Measurements from ENCODE around the gene NRDE2.

The NRDE2 gene, protein sequence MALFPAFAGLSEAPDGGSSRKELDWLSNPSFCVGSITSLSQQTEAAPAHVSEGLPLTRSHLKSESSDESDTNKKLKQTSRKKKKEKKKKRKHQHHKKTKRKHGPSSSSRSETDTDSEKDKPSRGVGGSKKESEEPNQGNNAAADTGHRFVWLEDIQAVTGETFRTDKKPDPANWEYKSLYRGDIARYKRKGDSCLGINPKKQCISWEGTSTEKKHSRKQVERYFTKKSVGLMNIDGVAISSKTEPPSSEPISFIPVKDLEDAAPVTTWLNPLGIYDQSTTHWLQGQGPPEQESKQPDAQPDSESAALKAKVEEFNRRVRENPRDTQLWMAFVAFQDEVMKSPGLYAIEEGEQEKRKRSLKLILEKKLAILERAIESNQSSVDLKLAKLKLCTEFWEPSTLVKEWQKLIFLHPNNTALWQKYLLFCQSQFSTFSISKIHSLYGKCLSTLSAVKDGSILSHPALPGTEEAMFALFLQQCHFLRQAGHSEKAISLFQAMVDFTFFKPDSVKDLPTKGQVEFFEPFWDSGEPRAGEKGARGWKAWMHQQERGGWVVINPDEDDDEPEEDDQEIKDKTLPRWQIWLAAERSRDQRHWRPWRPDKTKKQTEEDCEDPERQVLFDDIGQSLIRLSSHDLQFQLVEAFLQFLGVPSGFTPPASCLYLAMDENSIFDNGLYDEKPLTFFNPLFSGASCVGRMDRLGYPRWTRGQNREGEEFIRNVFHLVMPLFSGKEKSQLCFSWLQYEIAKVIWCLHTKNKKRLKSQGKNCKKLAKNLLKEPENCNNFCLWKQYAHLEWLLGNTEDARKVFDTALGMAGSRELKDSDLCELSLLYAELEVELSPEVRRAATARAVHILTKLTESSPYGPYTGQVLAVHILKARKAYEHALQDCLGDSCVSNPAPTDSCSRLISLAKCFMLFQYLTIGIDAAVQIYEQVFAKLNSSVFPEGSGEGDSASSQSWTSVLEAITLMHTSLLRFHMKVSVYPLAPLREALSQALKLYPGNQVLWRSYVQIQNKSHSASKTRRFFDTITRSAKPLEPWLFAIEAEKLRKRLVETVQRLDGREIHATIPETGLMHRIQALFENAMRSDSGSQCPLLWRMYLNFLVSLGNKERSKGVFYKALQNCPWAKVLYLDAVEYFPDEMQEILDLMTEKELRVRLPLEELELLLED

DNA sequence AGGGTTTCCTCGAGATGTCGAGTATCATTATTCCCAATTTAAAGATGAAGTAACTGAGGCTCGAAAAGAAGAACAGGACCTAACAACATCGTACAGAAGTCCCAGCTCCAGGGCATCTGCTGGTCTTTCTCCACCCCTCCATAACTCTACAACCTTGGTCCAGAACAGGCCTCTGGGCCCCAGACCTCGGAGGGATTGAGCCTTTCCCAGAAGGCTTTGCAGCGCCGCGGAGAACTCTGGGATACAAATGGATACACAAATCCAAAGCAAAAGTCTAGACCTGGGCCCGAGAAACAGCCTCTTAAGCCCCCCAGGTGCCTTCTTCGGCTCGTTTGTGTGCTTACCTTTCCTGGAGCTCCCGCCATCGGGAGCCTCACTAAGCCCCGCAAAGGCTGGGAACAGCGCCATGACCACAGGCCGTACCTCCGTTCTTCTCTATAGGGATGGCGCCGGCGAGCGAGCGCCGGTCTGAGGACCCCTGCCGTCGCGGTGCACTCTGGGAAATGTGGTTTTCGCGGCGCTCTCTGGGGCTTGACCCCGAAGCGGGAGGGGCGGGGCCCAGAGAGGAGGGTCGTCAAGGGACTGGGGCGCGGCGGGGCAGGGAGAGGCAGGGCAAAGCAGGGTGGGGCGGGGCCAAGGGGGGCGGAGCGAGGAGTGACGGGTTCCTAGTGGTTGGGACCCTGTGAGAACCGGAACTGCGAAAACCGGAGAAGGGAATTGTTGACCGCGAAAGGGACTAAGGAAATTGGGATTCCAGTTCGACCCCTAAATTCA, at the start of gene NRDE2:
NRDE2 (minus strand) TSS at position 445 of the 774 bp plus-strand sequence; CDS start at position 408, 37 bp downstream.
- peak; percentile 95 for DNase-seq

DNA sequence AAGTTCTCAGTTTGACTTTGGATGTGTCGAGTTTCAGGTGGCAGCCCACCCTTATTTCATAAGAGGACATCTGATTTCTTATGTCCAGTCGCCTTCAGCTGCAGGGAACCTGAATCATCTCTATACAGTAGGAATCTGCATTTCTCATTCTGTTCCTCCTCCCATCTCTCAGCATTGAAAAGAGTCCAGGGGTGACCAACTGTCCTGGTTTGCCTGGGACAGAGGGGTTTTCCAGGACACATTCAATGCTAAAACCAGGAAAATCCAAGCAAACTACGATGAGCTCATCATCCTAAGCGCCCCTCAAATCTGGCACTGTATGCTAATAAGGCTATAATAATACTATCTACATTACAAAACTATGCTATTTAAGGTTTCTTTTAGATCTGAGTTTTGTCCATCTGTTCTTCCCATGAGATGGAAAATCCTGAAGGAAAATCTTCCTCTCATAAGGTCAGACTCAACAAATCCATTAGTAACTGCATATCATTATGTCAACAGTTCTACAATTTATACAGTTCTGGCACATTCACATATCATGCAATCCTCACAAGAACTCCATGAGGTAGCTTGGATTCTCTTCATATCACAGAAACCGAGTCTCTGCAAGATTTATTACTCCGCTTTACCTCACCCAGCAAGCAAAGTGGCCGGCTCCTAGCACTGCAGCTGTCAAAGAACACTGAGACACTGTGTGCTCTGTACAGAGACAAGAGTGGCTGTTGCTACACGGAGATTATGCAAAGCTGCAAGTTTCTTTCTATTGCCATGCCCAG, 49.5 kb upstream of the NRDE2 start:
- no peak for DNase-seq

DNA sequence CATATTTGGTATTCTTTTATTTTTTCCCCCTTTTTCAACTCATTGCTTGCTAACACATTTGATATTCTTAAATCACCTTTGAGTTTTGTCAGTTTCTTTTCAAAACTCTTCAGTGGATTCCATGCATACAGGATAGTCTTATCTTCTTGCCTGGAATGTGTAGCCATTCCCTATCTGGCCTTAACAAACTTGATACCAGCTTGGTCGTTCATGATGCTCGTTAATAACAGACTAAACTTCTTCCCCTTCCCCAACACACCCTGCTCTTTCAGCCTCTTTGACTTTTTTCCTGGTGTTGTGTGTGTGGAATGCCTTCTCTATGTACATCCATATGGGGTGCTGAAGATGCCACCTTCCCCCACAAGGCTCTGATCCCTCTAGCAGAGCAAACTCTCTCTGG, 47.4 kb upstream of the NRDE2 start:
- DNase-seq = no peak

DNA sequence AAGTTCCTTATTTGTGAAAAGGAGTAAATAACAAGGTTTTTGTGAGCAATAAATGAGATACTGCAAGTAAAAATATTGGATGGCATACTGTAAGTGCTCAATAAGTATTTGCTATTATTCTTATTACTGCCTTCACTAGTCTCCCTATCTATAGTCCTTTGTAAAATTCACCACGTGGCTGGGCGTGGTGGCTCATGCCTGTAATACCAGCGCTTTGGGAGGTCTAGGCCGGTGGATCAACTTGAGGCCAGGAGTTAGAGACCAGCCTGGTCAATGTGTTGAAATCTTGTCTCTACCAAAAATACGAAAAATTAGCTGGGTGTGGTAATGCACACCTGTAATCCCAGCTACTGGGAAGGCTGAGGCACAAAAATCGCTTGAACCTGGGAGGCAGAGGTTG, 46.5 kb upstream of the NRDE2 start:
- DNase-seq = no peak

DNA sequence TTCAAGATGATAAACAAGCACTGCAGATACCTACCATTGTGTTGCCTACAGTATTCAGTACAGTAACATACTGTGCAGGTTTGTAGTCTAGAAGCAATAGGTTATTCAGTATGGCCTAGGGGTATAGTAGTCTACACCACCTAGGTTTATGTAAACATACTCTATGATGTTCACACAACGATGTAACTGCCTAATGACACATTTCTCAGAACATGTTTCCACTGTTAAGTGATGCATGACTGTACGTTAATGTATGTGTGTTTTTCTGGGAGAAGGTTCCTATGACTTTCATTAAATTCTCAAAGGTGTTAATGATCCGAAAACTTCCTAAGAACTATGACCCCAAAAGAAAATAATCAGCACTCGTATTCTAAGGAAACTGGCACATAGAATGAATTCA, 44.2 kb upstream of the NRDE2 start:
- no peak for DNase-seq

DNA sequence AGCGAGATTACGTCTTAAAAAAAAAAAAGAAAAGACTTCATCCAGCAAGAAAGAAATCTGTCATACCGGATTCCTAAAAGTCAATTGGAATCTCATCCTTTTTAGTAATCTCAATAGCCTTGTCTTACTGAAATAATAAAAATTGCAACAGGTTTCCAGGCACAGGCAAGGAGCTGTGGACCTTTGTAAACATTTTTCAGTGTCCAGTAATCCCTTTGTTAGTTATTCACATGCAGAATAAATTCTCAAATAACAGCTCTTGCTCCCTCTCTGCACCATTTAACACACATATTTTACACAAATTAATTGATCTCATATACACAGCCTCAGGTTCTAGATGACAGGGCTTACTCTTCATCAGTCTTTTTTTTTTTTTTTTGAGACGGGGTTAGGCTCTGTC, 43.1 kb upstream of the NRDE2 start:
- no peak for DNase-seq

DNA sequence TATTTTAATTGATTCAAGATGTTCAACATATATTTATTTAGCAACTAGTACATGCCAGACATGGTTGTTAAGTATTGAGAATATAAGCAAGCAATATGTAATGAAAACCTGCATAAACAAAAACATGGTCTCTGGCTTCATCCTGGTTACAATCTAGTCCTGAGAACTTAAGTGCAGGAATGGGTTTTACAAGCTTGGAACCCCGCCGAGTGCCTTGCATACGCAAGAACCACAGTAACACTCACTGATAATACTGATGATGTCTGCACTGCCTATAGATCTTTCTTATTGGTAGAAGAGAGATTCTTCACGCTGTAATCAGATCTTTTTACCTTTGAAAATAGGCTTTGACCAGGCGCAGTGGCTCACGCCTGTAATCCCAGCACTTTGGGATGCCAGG, 42.1 kb upstream of the NRDE2 start:
- DNase-seq = no peak

DNA sequence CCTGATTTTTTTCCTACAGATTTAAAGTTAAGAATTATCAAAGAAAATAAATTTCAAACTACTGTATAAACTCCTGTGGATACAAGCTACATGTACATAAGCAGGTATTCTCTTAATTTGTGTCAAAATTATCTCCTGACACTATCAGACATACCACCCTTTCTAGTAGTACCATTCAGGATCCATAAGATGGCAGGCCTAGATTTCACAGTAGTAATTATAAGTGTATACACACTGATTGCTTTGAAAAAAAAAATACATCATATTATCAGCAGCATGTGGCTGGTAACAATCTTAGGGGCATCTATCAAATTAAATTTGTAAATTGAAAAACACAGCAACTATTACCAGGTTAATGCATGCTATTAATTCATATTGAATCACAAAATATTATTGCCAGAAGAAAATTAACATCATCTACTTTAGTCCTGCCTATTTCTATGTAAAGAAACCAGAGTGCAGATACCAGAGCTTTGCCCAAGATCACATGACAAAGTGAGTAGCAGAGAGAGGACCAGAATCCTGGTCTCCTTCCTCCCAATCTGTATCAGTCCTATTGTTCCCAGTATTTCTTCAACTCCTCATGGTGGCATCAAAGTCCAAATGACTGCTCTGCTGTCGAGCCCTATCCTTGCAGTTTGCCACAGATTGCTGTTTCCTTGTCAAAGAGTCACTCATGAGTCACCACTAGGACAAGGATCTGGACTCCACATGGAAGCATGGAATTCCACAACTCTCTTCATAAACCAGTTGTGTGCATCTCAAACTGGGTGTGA, 37.4 kb upstream of the NRDE2 start:
- peak; percentile 51 for DNase-seq

DNA sequence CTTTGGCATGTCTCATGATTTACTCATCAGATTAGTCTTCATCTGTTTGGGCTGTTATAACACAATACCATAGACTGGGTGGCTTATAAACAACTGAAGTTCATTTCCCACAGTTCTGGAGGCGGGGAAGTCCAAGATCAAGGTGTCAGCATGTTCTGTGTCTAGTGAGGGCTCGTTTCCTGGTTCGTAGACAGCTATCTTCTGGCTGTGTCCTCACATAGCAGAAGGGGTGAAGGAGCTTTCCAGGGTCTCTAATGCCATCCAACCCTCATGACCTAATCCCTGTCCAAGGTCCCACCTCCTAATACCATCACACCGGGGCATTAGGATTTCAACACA, 30.8 kb upstream of the NRDE2 start:
- no peak for DNase-seq

DNA sequence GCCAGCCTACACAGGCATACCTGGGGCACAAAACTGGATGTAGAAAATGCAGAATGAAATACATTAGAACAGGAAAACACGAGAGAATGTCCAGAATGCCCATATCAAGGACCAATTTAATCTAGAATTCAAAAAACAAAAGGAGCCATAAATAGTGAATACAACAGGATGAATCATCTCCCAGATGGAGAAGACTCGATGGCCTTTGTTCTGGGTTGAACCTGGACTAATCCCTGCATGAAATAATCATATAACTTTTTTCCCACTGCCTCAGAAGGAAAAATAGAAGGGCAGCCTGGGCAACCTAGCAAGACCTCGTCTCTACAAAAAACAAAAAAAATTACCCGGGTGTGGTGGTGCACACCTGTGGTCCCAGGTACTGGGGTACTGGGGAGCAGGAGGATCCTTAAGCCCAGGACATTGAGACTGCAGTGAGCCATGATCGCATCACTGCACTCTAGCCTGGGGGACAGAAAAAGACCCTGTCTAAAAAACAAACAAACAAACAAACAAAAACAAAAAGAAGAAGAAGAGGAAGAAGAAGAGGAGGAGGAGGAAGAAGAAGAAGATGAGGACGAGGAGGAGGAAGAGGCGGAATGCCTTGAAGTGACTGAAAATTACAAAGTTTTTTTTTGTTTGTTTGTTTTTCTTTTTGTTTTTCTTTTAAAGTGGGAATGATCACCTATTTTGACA, 30.3 kb upstream of the NRDE2 start:
- no peak for DNase-seq

DNA sequence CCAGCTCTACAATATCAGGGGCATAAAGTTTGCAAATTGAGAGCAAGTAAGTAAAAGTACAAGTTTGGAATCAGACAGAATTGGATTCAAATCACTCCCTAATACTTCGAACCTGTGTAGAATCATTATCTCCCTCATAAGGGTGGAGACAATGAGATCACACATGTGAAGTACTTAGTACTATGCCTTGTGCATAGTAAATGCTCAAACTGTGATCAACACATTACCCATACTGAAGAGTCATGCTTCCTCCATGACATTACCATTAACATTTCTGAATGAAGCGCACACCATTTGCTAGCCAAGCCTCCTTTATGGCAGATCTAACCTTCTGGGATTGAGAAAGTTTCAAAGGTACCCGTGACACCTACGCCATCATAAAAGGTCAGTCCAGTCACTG, 26.6 kb upstream of the NRDE2 start:
- DNase-seq = no peak

DNA sequence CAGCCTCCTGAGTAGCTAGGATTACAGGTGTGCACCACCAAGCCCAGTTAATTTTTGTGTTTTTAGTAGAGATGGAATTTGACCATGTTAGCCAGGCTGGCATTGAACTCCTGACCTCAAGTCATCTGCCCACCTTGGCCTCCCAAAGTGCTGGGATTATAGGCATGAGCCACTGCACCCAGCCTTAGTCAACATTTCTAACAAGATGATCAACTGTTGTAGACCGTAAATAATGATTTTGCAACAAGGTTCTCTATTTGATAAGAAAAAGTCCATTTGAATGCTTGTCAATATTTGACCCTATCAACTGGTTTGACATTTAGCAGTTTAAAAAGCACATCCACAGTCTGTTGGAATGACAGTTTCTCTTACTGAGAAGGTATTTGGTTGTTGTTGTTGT, 25.2 kb upstream of the NRDE2 start:
- no peak for DNase-seq

DNA sequence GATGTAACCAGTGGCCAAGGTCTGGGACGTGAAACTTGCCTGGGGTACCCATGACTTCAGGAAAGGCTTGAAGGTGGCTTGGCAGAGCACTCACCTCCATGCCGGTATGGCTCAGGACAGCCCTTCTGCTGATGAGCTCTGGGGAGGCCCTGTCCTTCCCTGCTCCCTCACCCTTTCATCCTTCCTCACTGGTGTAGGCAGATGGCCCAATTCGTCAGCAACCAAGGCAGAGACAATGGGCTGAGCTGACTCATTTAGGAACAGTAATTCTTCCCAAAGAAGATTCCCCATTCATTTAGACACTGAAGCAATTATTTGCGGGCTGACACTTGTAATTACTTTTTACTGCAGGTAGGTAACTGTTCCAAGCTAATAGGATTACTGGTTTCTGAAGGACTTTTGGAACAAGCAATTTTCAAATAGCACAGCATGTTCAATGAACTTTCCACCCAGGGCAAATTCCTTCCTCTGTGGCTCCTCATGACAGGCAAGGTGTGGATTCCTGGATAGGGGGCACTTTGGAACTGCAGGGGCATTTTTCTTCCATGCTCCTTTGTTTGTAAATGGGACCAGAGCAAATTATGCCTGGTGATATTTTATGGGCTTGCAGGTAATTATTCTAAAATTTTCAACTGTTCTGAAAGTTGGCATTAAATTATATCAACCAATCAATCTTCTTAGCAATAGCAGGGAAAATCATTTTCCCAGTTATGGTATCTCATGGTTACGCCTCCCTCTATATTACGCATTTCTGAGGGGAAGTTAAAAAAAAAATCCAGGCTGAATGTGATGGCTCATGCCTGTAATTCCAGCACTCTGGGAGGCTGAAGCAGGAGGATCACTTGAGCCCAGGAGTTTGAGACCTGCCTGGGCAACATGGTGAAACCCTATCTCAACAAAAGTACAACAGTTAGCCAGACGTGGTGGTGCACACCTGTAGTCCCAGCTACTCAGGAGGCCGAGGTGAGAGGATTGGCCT, 24.1 kb upstream of the NRDE2 start:
- no peak for DNase-seq

DNA sequence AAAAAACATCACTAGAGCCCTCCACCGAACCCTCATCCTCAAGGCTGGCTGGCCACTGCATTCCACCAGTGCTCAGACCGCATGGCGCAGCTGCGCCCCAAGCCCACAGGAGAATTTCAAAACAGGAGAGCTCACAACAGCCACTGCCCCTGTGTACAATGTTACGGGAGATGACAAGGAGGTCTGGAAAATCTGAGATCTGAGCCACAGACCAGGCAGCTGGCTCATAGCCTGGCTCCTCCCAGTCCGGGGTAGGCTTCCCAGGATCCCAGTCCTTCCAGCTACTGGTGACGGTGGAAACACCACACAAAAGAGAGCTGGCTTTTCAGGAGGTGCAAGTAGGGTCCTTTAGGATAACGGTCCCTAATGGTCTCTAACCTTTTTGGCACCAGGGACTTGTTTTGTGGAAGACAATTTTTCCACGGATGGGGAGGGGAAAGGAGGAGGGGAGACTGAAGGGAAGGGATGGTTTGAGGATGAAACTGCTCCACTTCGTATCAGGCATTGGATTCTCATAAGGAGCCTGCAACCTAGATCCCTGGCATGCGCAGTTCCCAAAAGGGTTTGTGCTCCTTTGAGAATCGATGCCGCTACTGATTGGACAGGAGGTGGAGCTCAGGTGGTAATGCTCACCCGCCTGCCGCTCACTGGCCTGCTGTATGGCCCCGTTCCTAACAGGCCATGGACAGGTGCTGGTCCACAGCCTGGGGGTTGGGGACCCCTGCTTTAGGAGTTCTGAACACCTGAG, 23.0 kb upstream of the NRDE2 start:
- no peak for DNase-seq

DNA sequence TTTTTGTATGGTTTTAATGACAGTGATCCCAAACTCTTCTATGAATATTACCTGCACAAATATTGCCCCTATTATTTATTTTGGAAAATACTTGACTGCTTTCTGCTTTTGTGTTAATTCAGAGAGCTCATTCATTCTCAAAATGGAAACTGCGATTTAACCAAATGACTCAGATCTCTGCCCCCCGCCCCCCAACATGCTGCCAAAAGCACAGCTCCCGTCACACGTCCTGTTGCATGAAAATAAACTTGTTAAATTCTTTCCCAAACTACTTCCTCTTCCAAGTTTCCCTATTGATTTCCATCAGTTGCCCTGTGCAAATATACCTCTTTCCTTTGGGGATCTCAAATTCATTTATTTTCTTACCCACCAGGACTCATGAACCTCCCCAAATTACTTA, 18.0 kb upstream of the NRDE2 start:
- no peak for DNase-seq

DNA sequence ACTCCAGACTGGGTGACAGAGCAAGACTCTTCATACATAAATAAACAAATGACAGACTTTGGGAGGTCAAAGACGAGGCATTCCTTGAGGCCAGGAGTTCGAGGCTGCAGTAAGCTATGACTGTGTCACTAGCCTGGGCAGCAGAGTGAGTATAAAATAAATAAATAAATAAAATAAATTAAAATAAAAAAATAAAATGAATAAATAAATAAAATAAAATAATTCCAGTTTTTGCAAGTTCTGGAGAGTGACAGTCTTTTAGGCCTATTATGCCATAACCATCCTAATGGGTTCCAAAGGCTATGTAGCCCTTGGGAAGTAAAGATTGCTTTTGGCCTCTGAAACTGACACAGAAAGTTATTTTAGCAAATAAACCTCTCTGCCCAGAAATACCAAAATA, 16.5 kb upstream of the NRDE2 start:
- no peak for DNase-seq

DNA sequence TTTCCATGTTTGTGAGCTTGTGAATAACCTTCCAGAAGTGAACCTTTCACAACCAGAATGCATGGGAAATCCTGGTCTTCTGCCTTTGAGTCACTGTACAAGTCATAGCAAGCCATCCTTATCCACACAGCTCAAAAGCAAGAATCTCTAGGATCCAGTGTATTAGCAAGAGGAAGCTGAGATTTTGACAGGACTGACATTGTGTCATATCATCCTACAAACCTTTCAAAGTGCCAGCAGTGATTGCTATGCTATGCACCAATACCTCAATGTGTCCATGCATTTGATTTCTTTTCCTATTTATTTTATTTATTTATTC, 13.5 kb upstream of the NRDE2 start:
- no peak for DNase-seq

DNA sequence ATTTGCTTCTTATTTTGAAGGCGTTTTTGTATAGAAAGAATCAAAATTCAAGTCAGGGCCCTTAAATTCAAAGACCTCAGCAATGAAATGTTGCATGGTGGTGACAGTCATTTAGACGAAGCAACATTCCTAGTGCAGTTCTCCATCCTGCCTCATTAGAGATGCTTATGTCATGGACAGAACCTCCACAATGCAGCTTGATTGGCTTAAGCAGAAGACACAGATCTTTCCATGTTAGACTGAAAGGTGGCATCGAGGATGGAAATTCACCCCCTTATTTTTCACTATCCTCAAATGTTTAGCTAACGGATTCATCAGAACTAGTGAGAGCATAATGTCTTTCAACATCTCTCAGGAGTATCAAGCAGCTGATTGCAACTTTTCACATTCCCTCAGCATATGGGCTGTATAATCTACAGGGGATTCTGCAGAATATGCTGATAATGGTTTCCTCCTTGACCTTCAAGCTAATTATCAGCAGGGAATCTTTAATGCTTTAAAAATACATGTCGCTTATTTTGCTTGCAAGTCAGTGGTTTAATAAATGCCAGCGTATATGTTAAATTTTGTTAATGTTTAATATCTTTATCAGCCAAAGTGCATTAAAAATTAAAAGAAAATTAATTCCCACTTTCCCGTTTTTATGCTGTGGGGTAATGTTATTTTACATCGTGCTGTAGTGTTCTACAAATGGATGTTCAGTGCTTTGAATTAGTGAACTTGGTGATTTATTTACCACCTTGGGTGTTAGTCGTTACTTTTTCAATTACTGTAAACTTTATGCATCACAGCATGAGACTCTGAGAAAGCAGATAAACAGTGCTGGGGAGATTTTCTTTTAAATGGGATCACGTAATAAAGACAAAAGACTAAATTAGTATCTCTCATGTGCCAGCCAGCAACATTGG, 12.8 kb upstream of the NRDE2 start:
- DNase-seq = no peak

Measured in CD4-positive, alpha-beta T cell treated with Interleukin-4 for 4 hours (primary cell).